Activated T-cell treated with anti-CD3 and anti-CD28 coated beads, Interleukin-2, amount 50 U/mL, for 4 hours (primary cell): Measurements from ENCODE around the gene PUS3. TPM values are rescaled to one million over a fixed set of nuclear protein-coding genes. Genes with fewer than 3 reads are reported as not detected.

Source experiments
- ATAC-seq, 2 donors: fragments of 200-7000 bp; cut with Tn5 transposase; one replicate each; pipeline ENCODE4 v1.10.0; 2021
- DNase-seq: peaks from one replicate; pipeline ENCODE4 v3.0.0-alpha.2; 2020
- H3K27me3 Mint-ChIP-seq: one replicate; pipeline ENCODE4 v1.8.0; 2021; ENCODE audit warnings: low read depth, mixed read lengths
- H3K36me3 Mint-ChIP-seq: one replicate; pipeline ENCODE4 v1.8.0; 2022; ENCODE audit warnings: mixed read lengths; ENCODE audit not compliant: insufficient read depth
- H3K4me1 Mint-ChIP-seq: one replicate; pipeline ENCODE4 v1.8.0; 2021; ENCODE audit warnings: low read depth, mixed read lengths
- H3K4me3 Mint-ChIP-seq: one replicate; pipeline ENCODE4 v1.8.0; 2021; ENCODE audit warnings: mild to moderate bottlenecking, moderate library complexity, mixed read lengths
- H3K9me3 Mint-ChIP-seq: one replicate; pipeline ENCODE4 v1.8.0; 2021; ENCODE audit warnings: mixed read lengths
- total RNA-seq, 3 donors: library from RNA; stranded (reverse); gene quantifications; one replicate each; pipeline ENCODE4 v1.2.1, GENCODE V29; 2021

The PUS3 gene
- total RNA-seq, 3 donors from 2014 or later, result 22.3 to 30.5 (median 28.4) TPM

DNA sequence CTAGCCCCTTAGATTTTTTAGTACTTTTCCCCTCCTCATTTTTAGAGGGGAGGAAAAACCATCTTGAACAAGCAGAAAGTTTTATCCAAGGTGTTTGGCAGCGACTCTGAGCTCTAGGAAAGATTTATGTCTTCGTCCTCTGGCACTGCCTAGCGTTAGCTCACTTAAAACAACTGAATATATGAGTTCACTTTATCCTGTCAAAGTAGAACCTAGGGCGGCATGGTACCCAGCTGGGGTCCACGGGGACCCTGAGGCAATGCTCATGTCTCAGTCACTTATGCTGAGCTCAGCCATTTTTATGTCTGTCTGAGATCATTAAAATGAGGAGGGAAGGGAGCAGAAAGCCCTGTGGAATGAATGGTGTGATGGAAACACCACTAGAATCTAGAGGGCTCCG is 28.7 kb upstream of the PUS3 start:
- Mint-ChIP-seq H3K9me3 (no peaks in the 10 kb centered on the region), H3K4me3 (no peak overlapping the region)
- ATAC-seq, result no peak

DNA sequence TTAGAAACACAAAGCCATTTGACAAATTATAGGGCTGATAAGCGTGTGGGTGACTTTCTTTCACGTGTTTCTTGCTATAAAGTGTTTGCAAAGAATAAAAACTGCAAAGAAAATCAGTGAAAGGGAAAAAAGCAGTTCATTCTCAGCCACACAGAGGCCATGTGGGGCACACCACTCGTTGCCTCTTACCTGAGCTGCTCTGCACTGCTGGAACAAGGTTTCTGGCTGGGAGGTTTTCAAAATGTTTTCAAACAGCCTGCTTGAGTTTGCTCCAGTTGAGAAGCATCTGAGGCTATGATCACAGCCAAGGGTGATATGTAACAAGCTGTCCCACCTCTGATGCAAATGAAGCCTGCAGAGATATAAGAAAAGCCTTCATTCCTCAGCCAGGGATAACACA is 28.1 kb upstream of the PUS3 start:
- Mint-ChIP-seq H3K36me3 (no peaks in the 10 kb centered on the region), H3K4me1 (no peaks in the 10 kb centered on the region), H3K27me3 (peaks cover 14% of the 10 kb centered on the region), H3K4me3 (no peak overlapping the region), H3K9me3 (no peaks in the 10 kb centered on the region)
- ATAC-seq, result no peak
- no peak for DNase-seq

More for the DNA sequence above, 28.7 kb upstream of the PUS3 start:
- H3K4me1 Mint-ChIP-seq, result no peaks in the 10 kb centered on the region
- H3K27me3 Mint-ChIP-seq, result peaks cover 12% of the 10 kb centered on the region
- DNase-seq, result no peak
- no peaks in the 10 kb centered on the region for H3K36me3 Mint-ChIP-seq

DNA sequence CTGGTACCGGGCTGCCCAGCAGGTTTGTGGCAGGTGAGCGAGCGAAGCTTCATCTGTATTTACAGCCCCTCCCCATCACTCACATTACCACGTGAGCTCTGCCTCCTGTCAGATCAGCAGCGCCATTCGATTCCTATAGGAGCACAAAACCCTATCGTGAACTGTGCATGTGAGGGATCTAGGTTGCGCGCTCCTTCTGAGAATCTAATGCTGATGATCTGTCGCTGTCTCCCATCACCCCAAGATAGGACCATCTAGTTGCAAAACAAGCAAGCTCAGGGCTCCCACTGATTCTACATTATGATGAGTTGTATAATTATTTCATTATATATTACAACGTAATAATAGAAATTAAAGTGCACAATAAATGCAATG is 27.1 kb upstream of the PUS3 start:
- H3K4me1 Mint-ChIP-seq, result no peaks in the 10 kb centered on the region
- H3K36me3 Mint-ChIP-seq, result no peaks in the 10 kb centered on the region
- H3K9me3 Mint-ChIP-seq, result no peaks in the 10 kb centered on the region
- DNase-seq (no peak), ATAC-seq (no peak)
- H3K4me3 Mint-ChIP-seq, result no peak overlapping the region
- H3K27me3 Mint-ChIP-seq, result peaks cover 15% of the 10 kb centered on the region

DNA sequence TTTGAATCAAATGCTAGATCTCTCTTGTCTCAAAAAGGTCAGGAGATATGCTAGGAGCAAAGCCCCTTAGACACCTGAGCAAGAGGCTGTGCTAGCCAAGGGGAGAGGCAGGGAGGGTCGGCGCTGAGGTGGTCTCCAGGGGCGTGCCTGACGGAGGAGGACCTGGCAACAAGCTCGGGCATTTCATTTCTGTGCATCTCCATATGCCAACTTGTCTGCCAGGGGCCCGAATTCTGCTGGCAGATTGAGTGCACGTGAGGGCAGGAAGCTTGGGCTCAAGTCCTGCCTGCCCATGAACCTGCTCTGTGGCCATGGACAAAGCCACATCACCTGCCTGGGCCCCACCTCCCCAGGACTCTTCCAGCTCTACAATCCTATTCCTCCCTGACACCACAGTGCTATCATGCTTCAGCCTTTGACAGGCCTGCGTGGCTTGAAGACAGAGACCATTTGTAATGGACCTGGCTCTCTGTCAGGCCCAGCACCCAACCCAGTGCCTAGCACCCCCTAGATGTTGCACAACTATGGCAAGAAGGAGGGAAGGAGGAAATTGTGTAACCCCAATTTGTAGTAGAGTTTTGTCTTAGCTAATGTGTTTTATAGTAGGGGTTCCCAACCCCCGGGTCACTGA is 26.6 kb upstream of the PUS3 start:
- DNase-seq (no peak), ATAC-seq (no peak)
- H3K4me1 Mint-ChIP-seq, result no peaks in the 10 kb centered on the region
- H3K36me3 Mint-ChIP-seq, result no peaks in the 10 kb centered on the region
- H3K27me3 Mint-ChIP-seq, result peaks cover 15% of the 10 kb centered on the region
- no peak overlapping the region for H3K4me3 Mint-ChIP-seq
- no peaks in the 10 kb centered on the region for H3K9me3 Mint-ChIP-seq

DNA sequence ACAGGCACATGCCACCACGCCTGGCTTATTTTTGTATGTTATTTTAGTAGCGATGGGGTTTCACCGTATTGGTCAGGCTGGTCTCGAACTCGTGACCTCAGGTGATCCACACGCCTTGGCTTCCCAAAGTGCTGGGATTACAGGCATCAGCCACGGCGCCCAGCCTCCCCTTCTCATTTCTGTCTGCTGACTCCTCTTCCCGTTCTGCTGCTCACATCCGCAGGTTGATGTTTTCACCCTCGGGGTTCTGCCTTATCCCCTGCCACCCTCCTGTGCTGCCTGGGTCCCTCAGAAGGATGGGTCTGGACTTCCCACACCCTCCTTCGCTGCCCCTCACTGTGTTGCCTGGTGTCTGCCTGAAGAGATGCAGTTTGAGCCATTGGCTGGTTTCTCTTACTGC is 23.7 kb upstream of the PUS3 start:
- Mint-ChIP-seq H3K27me3 (peaks cover 10% of the 10 kb centered on the region), H3K4me3 (no peak overlapping the region), H3K36me3 (no peaks in the 10 kb centered on the region), H3K4me1 (no peaks in the 10 kb centered on the region), H3K9me3 (no peaks in the 10 kb centered on the region)
- ATAC-seq, result no peak
- DNase-seq, result no peak

DNA sequence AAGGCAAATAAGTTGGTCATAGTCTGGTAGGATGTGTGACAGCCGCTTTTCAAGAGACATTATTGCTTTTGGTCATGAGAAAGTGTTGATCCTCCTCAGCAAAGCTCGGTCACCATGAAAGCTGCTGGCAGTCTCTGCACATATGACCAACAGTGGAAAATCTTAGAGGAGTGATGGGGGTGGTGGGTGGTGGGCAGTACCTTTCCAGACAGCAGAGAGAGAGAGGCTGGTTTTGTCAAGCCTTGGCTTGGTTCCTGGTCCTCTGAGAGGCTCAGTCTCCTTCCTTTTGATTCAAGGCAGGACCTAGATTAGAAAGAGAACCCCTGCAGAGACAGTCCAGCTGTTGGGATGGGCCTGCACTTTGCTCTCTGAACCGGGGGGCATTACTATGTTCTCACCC is 22.8 kb upstream of the PUS3 start:
- peaks cover 9% of the 10 kb centered on the region for H3K27me3 Mint-ChIP-seq
- H3K36me3 Mint-ChIP-seq, result no peaks in the 10 kb centered on the region
- H3K4me1 Mint-ChIP-seq, result no peaks in the 10 kb centered on the region
- H3K9me3 Mint-ChIP-seq, result no peaks in the 10 kb centered on the region
- DNase-seq (no peak), ATAC-seq (no peak)
- H3K4me3 Mint-ChIP-seq, result no peak overlapping the region

DNA sequence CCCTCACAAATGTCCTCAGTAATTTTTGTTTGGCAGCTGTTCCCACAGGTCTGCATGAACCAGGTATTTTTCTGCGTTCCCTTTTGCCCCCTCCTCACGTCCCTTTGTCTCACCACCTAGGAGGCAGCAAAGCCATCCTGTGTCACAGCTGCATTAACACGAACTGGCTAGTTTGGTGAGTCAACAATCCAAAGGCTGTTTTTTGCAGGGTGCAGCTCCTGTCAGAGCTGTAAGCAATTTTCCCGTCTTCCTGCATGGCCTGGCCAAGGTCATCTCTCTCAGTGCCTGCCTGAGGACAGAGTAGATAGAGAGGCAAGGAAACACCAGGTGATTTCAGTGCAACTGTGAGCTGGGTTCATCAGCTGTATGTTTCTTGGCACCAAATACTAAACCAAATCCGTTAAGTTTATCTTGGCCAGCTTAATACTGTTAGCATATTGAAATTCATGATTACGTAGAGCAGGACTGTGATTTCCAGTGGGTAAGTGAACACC is 22.3 kb upstream of the PUS3 start:
- no peaks in the 10 kb centered on the region for H3K36me3 Mint-ChIP-seq
- ATAC-seq, result no peak
- H3K27me3 Mint-ChIP-seq, result peaks cover 12% of the 10 kb centered on the region
- no peak overlapping the region for H3K4me3 Mint-ChIP-seq
- no peaks in the 10 kb centered on the region for H3K4me1 Mint-ChIP-seq
- no peak for DNase-seq
- H3K9me3 Mint-ChIP-seq, result no peaks in the 10 kb centered on the region

DNA sequence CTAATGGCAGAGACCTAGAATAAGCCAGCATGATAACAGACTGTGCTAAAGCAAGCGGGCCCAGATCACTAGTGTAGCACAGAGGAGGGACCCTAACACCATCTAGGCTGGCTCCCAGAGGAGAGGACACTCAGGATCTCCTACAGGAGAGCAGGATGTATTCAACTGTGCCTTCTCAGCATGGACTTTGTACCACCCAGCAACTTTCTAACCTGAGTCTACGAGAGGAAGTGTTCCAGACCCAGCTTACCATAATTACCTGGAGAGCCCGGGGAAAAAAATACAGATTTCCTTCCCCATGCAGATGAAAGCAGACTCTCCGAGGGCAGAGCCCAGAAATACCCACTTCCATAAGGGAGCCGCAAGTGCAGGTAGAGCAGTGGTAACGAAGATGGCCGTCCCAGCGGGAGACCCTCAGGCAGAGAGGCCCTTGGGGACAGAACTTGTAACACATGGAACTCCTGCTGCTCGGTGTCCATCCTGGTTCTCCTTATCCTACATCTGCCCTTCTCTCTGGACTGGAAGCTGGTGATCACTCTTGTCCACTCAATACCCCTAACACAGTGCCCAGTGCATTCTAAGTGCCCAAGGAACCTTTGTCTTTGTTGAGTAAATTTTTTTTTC is 21.5 kb upstream of the PUS3 start:
- no peak overlapping the region for H3K4me3 Mint-ChIP-seq
- H3K36me3 Mint-ChIP-seq, result no peaks in the 10 kb centered on the region
- DNase-seq (no peak), ATAC-seq (no peak)
- H3K4me1 Mint-ChIP-seq, result no peaks in the 10 kb centered on the region
- no peaks in the 10 kb centered on the region for H3K9me3 Mint-ChIP-seq
- H3K27me3 Mint-ChIP-seq, result peaks cover 12% of the 10 kb centered on the region

DNA sequence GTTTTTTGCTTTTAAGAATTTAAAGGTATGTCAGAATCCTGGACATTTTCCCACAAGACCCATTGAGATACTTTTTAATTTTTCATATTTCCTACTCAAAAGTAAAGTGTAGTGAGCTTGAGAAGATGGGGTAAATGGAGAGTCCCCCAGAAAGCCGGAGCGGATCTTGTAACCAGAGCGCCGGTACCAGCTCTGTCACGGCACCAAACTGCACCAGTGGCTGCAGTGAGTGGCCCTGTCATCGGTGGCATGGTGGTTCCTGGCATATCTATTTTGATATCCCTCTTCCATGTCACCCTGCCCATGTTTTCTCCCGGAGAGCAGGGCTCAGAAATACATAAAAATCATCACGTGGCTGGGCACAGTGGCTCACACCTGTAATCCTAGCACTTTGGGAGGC is 20.6 kb upstream of the PUS3 start:
- Mint-ChIP-seq H3K9me3 (no peaks in the 10 kb centered on the region), H3K4me1 (no peaks in the 10 kb centered on the region), H3K4me3 (no peak overlapping the region), H3K36me3 (no peaks in the 10 kb centered on the region), H3K27me3 (peaks cover 16% of the 10 kb centered on the region)
- DNase-seq, result no peak
- no peak for ATAC-seq

DNA sequence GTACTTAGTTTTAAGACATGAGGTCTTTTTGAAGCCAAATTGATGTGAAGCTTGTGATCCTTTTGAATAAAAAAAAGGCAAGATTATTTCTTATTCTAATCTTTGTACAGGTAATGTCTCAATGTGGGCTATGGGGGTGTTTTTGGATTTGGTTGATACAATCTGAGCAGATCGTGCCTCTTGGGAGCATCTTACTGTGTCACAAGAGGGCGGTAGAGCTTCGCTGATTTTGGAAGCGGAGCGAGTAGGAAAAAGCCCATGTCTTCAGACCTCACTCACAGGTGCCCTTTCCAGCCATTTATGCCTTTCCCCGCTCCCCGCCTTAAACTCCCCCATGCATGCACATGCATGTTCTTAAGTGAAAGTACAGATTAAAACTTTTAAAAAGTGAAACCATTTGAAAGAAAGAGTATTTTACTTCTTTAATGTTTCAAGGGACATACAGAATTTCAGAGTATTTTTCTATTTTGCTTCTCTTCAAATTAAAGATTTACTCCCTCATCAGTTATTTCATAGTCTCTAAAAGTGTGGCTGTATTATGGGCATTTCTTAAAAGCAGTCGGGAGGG is 20.1 kb upstream of the PUS3 start:
- Mint-ChIP-seq H3K4me1 (no peaks in the 10 kb centered on the region), H3K4me3 (no peak overlapping the region), H3K9me3 (no peaks in the 10 kb centered on the region), H3K36me3 (no peaks in the 10 kb centered on the region), H3K27me3 (peaks cover 18% of the 10 kb centered on the region)
- DNase-seq (peak; percentile 39), ATAC-seq (peak; percentile 50 to 70)

DNA sequence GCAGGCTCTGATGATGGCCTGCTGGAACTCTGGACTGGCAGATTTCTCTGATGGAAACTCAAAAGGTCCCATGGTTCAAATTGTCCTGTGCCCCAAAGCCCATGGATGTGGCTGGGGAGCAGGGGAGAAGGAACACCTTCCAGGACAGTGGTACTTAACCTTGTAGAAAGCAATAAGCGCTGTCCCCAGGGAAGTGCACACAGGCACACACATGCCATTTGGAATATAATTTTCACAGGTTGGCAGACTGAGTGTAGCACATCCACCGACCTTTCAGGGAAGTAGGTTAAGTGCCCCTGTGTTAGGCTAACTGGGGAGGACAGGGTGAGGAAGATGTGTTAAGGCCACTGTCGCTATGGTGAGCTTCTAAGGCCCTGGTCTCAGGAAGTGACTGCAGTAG is 19.1 kb upstream of the PUS3 start:
- Mint-ChIP-seq H3K27me3 (peaks cover 18% of the 10 kb centered on the region), H3K36me3 (no peaks in the 10 kb centered on the region), H3K9me3 (no peaks in the 10 kb centered on the region), H3K4me1 (no peaks in the 10 kb centered on the region), H3K4me3 (no peak overlapping the region)
- no peak for DNase-seq
- no peak for ATAC-seq

DNA sequence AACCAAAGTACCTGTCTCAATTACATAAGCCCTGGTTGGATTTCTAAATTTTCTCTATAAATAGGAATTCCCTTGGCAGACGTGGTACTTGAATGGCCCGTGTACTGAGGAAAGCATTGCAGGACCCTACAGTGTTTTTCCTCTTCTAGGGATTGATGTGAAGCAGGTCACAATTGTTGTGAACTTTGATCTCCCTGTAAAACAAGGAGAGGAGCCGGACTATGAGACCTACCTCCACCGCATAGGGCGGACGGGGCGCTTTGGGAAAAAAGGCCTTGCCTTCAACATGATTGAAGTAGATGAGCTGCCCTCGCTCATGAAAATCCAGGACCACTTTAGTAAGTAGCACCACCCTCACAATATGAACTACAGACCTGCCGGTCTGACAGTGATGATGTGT is 18.0 kb upstream of the PUS3 start:
- ATAC-seq (no peak), DNase-seq (no peak)
- Mint-ChIP-seq H3K27me3 (peaks cover 16% of the 10 kb centered on the region), H3K4me3 (no peak overlapping the region), H3K9me3 (no peaks in the 10 kb centered on the region), H3K36me3 (no peaks in the 10 kb centered on the region), H3K4me1 (no peaks in the 10 kb centered on the region)

DNA sequence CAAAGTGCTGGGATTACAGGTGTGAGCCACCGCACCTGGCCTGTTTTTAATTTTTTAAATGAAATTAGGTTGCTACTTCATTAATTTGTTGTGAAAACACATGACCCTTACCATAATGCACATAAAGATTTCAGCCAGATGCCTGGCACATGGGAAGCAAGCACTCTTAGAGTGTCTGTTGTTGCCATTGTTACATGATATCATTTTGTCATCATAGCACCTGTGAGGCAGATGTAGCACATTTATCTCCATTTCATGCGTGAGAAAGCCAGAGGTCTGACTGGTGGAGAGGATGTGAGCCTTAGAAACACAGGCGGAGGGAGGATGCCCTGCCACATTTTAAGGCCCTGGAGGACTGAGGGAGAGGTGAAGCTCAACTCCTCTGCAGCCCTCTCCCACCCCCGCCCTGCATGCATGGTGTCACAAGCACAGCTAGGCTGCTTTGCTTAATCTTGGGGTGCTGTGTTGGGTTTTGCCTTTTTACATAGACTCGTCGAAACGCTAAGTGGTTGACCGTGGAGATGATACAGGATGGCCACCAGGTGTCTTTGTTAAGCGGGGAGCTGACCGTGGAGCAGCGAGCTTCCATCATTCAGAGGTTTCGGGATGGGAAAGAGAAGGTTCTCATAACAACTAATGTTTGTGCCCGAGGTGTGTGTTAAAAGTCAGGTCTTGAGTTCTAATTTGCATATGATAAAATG is 15.3 kb upstream of the PUS3 start:
- H3K9me3 Mint-ChIP-seq, result no peaks in the 10 kb centered on the region
- H3K36me3 Mint-ChIP-seq, result no peaks in the 10 kb centered on the region
- ATAC-seq, result no peak
- H3K27me3 Mint-ChIP-seq, result peaks cover 28% of the 10 kb centered on the region
- H3K4me3 Mint-ChIP-seq, result no peak overlapping the region
- no peak for DNase-seq
- H3K4me1 Mint-ChIP-seq, result no peaks in the 10 kb centered on the region

DNA sequence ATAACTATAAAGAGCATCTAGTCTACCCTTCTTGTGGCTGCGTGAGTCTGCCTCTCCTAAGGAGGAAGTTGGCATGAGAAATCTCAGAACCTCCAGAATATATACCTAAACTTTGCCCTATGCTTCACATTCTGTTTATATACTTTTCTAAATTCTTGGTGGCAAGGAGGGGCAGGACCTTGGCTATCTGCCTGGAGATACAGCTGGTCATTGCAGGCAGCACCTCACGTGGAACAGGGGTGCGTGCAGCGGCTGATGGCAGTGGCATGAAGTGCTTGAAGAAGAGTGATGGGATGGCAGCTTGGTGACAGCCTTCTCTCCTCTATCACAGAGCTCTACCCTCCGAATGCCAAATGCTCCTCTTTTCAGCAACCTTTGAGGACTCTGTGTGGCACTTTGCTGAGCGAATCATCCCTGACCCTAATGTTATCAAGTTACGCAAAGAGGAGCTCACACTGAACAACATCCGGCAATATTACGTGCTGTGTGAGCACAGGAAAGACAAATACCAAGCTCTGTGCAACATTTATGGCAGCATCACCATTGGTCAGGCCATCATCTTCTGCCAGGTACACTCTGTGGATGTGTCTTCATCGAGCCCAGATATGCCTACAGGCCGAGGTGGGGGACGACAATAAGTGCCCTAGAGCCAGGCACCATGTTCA is 13.8 kb upstream of the PUS3 start:
- no peak for ATAC-seq
- no peaks in the 10 kb centered on the region for H3K9me3 Mint-ChIP-seq
- H3K36me3 Mint-ChIP-seq, result no peaks in the 10 kb centered on the region
- H3K4me3 Mint-ChIP-seq, result no peak overlapping the region
- H3K27me3 Mint-ChIP-seq, result peaks cover 33% of the 10 kb centered on the region
- no peaks in the 10 kb centered on the region for H3K4me1 Mint-ChIP-seq
- DNase-seq, result no peak
